Body of pancreas (tissue), 4 donors: ENCODE measurements around the gene XKR8.

Source experiments
- POLR2A ChIP-seq, 3 donors: fragments of 450-650 bp; IDR thresholded peaks; one replicate each; pipeline ENCODE4 v1.6.1; 2016; ENCODE audit warnings: antibody characterized with exemption in 3 of 3, mild to moderate bottlenecking in 2 of 3
- TF ChIP-seq, protein P1 (sequence below), 7 experiments: fragments of 450-650 bp in 4 of 7; fragments of 200-600 bp in 3 of 7; sonication (generic) in 3 of 7; IDR thresholded peaks; one replicate each; pipeline ENCODE4 v1.5.1; 2016 to 2019; ENCODE audit warnings: antibody characterized with exemption in 7 of 7

DNA sequence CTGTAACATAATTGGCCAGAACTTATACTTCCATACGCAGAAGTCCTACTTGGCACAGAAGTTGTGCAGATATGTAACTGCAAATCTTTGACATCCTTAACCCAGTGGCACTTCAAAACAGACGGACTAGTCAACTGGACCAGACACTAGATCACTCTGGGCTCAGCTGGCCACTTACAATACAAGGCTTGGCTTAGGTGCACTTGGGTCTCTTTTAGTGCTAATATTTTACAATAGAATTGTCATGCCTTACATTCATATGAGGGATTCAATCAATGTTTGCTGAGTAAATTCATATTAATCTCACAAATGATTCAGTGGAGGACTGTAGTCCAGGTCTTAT, 20.1 kb downstream of the XKR8 start:
- TF ChIP-seq, protein P1, sequence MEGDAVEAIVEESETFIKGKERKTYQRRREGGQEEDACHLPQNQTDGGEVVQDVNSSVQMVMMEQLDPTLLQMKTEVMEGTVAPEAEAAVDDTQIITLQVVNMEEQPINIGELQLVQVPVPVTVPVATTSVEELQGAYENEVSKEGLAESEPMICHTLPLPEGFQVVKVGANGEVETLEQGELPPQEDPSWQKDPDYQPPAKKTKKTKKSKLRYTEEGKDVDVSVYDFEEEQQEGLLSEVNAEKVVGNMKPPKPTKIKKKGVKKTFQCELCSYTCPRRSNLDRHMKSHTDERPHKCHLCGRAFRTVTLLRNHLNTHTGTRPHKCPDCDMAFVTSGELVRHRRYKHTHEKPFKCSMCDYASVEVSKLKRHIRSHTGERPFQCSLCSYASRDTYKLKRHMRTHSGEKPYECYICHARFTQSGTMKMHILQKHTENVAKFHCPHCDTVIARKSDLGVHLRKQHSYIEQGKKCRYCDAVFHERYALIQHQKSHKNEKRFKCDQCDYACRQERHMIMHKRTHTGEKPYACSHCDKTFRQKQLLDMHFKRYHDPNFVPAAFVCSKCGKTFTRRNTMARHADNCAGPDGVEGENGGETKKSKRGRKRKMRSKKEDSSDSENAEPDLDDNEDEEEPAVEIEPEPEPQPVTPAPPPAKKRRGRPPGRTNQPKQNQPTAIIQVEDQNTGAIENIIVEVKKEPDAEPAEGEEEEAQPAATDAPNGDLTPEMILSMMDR (IDR thresholded peaks at IDR 0.05) = no peak
- TF ChIP-seq POLR2A (IDR thresholded peaks at IDR 0.05) = no peak
